Measurements from ENCODE around the gene TAT. TPM values are rescaled to one million over a fixed set of nuclear protein-coding genes. Genes with fewer than 3 reads are reported as not detected.

TAT gene
- not detected in 2 replicates for total RNA-seq (2014; rRNA removed; shearing (Covaris generic))
- polyA plus RNA-seq (2016; fragmentation: Nextera tagmentation; extraction: Ambion mirVana), result not detected in 2 replicates

- H3K36me3 ChIP-seq (ENCODE audit: low read depth), result no peaks in the 10 kb centered on the region
- H3K27ac ChIP-seq, result no peak within 1 kb of the TSS
- H3K4me2 ChIP-seq (ENCODE audit: unreplicated experiment), result no peak within 1 kb of the TSS
- H3K9me2 ChIP-seq (ENCODE audit: insufficient read depth), result no peaks in the 10 kb centered on the region
- no peak for DNase-seq
- no peaks in the 10 kb centered on the region for H3K4me1 ChIP-seq (ENCODE audit: insufficient read depth)
- no peak within 1 kb of the TSS for H3K9ac ChIP-seq
- peaks cover 15% of the 10 kb centered on the region; the same call in 1 of the 2 replicates for H3K27me3 ChIP-seq (replicated peaks; ENCODE audit: insufficient read depth)
- no peaks in the 10 kb centered on the region for H4K20me1 ChIP-seq (ENCODE audit: insufficient read depth)
- H3K9me3 ChIP-seq (ENCODE audit: low read depth), result no peaks in the 10 kb centered on the region
- WGBS, 2 experiments (ENCODE audit: low coverage in 1 of 2, low lambda C conversion rate in 2 of 2, missing lambda C conversion rate in 2 of 2), result 10 to 14% methylated on average over 3 of the region's 3 CpGs
- no peak within 1 kb of the TSS for H3K4me3 ChIP-seq
- no peaks in the 10 kb centered on the region for H3F3A ChIP-seq (ENCODE audit: insufficient read depth)
- TF ChIP-seq EZH2 (IDR thresholded peaks at IDR 0.05; ENCODE audit: insufficient read depth, poor library complexity, severe bottlenecking) (no peak), EZH2phosphoT487 (IDR thresholded peaks at IDR 0.05; ENCODE audit: insufficient read depth, low read depth) (no peak)
- H2AFZ ChIP-seq, result no peak within 1 kb of the TSS
- no peaks in the 10 kb centered on the region for H3K79me2 ChIP-seq (ENCODE audit: insufficient read depth)
- in situ Hi-C loops (cut with MboI), result no loop called here
These were observed at the start of gene TAT for GRCh38 chr16:71576971-71577370. Gene TAT (minus strand): TSS chr16:71577092. CDS start chr16:71576415, 677 bp downstream.

GRCh38 chr16:71626018-71626857 is 49.3 kb upstream of the TAT start, which contains the start of gene MARVELD3:
Gene MARVELD3 (plus strand): TSS chr16:71626184. CDS start chr16:71626230, 46 bp downstream.
- WGBS, 2 experiments (ENCODE audit: low coverage in 1 of 2, low lambda C conversion rate in 2 of 2, missing lambda C conversion rate in 2 of 2), result 2 to 6% methylated on average over 26 to 88 of the region's 98 CpGs
- peak within 1 kb of the TSS; percentile 48 for H2AFZ ChIP-seq

GRCh38 chr16:71625113-71625850 is 48.4 kb upstream of the TAT start:
- H3K36me3 ChIP-seq (ENCODE audit: low read depth), result no peaks in the 10 kb centered on the region
- H3K9ac ChIP-seq, result no peak overlapping the region
- TF ChIP-seq EZH2phosphoT487 (IDR thresholded peaks at IDR 0.05; ENCODE audit: insufficient read depth, low read depth) (no peak), EZH2 (IDR thresholded peaks at IDR 0.05; ENCODE audit: insufficient read depth, poor library complexity, severe bottlenecking) (no peak)
- no peaks in the 10 kb centered on the region for H3K79me2 ChIP-seq (ENCODE audit: insufficient read depth)
- H3K27me3 ChIP-seq (replicated peaks; ENCODE audit: insufficient read depth), result peaks cover 24% of the 10 kb centered on the region
- H3K27ac ChIP-seq, result no peak overlapping the region
- H3K4me1 ChIP-seq (ENCODE audit: insufficient read depth), result no peaks in the 10 kb centered on the region
- H3K4me3 ChIP-seq, result no peak overlapping the region
- 90 to 92% methylated on average over 1 to 7 of the region's 7 CpGs for WGBS, 2 experiments (ENCODE audit: low coverage in 1 of 2, low lambda C conversion rate in 2 of 2, missing lambda C conversion rate in 2 of 2)
- in situ Hi-C loops (cut with MboI), result no loop called here
- no peak overlapping the region for H2AFZ ChIP-seq
- H3K9me2 ChIP-seq (ENCODE audit: insufficient read depth), result no peaks in the 10 kb centered on the region
- no peak for DNase-seq
- no peaks in the 10 kb centered on the region for H4K20me1 ChIP-seq (ENCODE audit: insufficient read depth)
- H3F3A ChIP-seq (ENCODE audit: insufficient read depth), result no peaks in the 10 kb centered on the region
- no peak overlapping the region for H3K4me2 ChIP-seq (ENCODE audit: unreplicated experiment)
- no peaks in the 10 kb centered on the region for H3K9me3 ChIP-seq (ENCODE audit: low read depth)

More at GRCh38 chr16:71626018-71626857, 49.3 kb upstream of the TAT start, which contains the start of gene MARVELD3:
- Histone ChIP-seq H4K20me1 (ENCODE audit: insufficient read depth) (no peaks in the 10 kb centered on the region), H3K36me3 (ENCODE audit: low read depth) (no peaks in the 10 kb centered on the region), H3K27me3 (replicated peaks; ENCODE audit: insufficient read depth) (peaks cover 24% of the 10 kb centered on the region), H3K79me2 (ENCODE audit: insufficient read depth) (no peaks in the 10 kb centered on the region), H3K4me1 (ENCODE audit: insufficient read depth) (no peaks in the 10 kb centered on the region), H3K27ac (no peak within 1 kb of the TSS), H3K9me2 (ENCODE audit: insufficient read depth) (no peaks in the 10 kb centered on the region), H3K4me2 (ENCODE audit: unreplicated experiment) (peak within 1 kb of the TSS; percentile 65), H3F3A (ENCODE audit: insufficient read depth) (no peaks in the 10 kb centered on the region), H3K9me3 (ENCODE audit: low read depth) (no peaks in the 10 kb centered on the region), H3K4me3 (peak within 1 kb of the TSS; percentile 58), H3K9ac (no peak within 1 kb of the TSS)
- in situ Hi-C loops (cut with MboI), result no loop called here
- DNase-seq, result peak; percentile 14
- TF ChIP-seq EZH2 (IDR thresholded peaks at IDR 0.05; ENCODE audit: insufficient read depth, poor library complexity, severe bottlenecking), result peak; percentile 88
- TF ChIP-seq EZH2phosphoT487 (IDR thresholded peaks at IDR 0.05; ENCODE audit: insufficient read depth, low read depth), result no peak

GRCh38 chr16:71623597-71623996 is 46.7 kb upstream of the TAT start:
- Histone ChIP-seq H3K36me3 (ENCODE audit: low read depth) (no peaks in the 10 kb centered on the region), H3K9me2 (ENCODE audit: insufficient read depth) (no peaks in the 10 kb centered on the region), H3K79me2 (ENCODE audit: insufficient read depth) (no peaks in the 10 kb centered on the region), H3K4me3 (no peak overlapping the region), H2AFZ (no peak overlapping the region), H3F3A (ENCODE audit: insufficient read depth) (no peaks in the 10 kb centered on the region), H4K20me1 (ENCODE audit: insufficient read depth) (no peaks in the 10 kb centered on the region), H3K9ac (no peak overlapping the region), H3K27ac (no peak overlapping the region), H3K4me2 (ENCODE audit: unreplicated experiment) (no peak overlapping the region), H3K4me1 (ENCODE audit: insufficient read depth) (no peaks in the 10 kb centered on the region), H3K9me3 (ENCODE audit: low read depth) (no peaks in the 10 kb centered on the region), H3K27me3 (replicated peaks; ENCODE audit: insufficient read depth) (peaks cover 24% of the 10 kb centered on the region)
- DNase-seq, result no peak
- TF ChIP-seq EZH2 (IDR thresholded peaks at IDR 0.05; ENCODE audit: insufficient read depth, poor library complexity, severe bottlenecking) (no peak), EZH2phosphoT487 (IDR thresholded peaks at IDR 0.05; ENCODE audit: insufficient read depth, low read depth) (no peak)
- in situ Hi-C loops (cut with MboI), result no loop called here
- 63 to 71% methylated on average over 3 of the region's 3 CpGs for WGBS, 2 experiments (ENCODE audit: low coverage in 1 of 2, low lambda C conversion rate in 2 of 2, missing lambda C conversion rate in 2 of 2)

Measured in GM23248 (cell line).